Measurements from ENCODE around the gene MEF2C. TPM values are rescaled to one million over a fixed set of nuclear protein-coding genes. Genes with fewer than 3 reads are reported as not detected.

The MEF2C gene
- polyA plus RNA-seq, 1 donor (not counting 4 experiments of a cell fraction or from before 2014, with no cell fraction given), result 0.10 TPM

- H3K9me3 ChIP-seq (ENCODE audit: control insufficient read depth, low read depth, low read length), result no peaks in the 10 kb centered on the region
- TF ChIP-seq CTCF (optimal IDR thresholded peaks at IDR 0.05 in 1 of 3, IDR thresholded peaks at IDR 0.05 in 1 of 3, conservative IDR thresholded peaks at IDR 0.05 in 1 of 3; ENCODE audit: extremely low read depth in 1 of 3, insufficient read depth in 2 of 3, low read length in 3 of 3) (no peak), EZH2 (IDR thresholded peaks at IDR 0.05; ENCODE audit: low read length) (no peak)
- no peak overlapping the region for H3K4me2 ChIP-seq (ENCODE audit: control insufficient read depth, extremely low read depth, insufficient read depth, low read depth, low read length)
- no peak overlapping the region for H3K9ac ChIP-seq (ENCODE audit: control insufficient read depth, extremely low read depth, insufficient read depth, low read length)
- H3K79me2 ChIP-seq (ENCODE audit: control insufficient read depth, insufficient read depth, low read length), result no peaks in the 10 kb centered on the region
- H2AFZ ChIP-seq (ENCODE audit: control insufficient read depth, low read length), result no peak overlapping the region
- H3K4me3 ChIP-seq (ENCODE audit: control insufficient read depth in 2 of 3, extremely low read depth in 1 of 3, insufficient read depth in 2 of 3, low read depth in 1 of 3, low read length in 3 of 3), result no peak overlapping the region
- H3K36me3 ChIP-seq (ENCODE audit: control insufficient read depth in 2 of 2, extremely low read depth in 1 of 2, insufficient read depth in 2 of 2, low read length in 2 of 2), result no peaks in the 10 kb centered on the region
- no peak overlapping the region for H3K27ac ChIP-seq (ENCODE audit: control insufficient read depth, insufficient read depth, low read length)
- dilution Hi-C loops (cut with MboI; ENCODE audit: extremely low pct_ligation_motif_present, low sequenced_read_pairs), result no loop called here
- FAIRE-seq, result no peak
- no peaks in the 10 kb centered on the region for H3K9me1 ChIP-seq (ENCODE audit: control insufficient read depth, extremely low read depth, insufficient read depth, low read length)
- no peaks in the 10 kb centered on the region for H4K20me1 ChIP-seq (ENCODE audit: control insufficient read depth, extremely low read depth, insufficient read depth, low read length)
- H3K4me1 ChIP-seq (ENCODE audit: control insufficient read depth, extremely low read depth, insufficient read depth, low read length), result no peaks in the 10 kb centered on the region
- DNase-seq (ENCODE audit: low read depth, low spot score), result no peak
- H3K27me3 ChIP-seq (ENCODE audit: control insufficient read depth, extremely low read depth, insufficient read depth, low read length), result no peaks in the 10 kb centered on the region
Measured at GRCh38 chr5:88930335-88930734, 47.4 kb upstream of the MEF2C start.

GRCh38 chr5:88929385-88929784 is 46.4 kb upstream of the MEF2C start:
- H3K9me3 ChIP-seq (ENCODE audit: control insufficient read depth, low read depth, low read length), result no peaks in the 10 kb centered on the region
- H3K27ac ChIP-seq (ENCODE audit: control insufficient read depth, insufficient read depth, low read length), result no peak overlapping the region
- H3K27me3 ChIP-seq (ENCODE audit: control insufficient read depth, extremely low read depth, insufficient read depth, low read length), result no peaks in the 10 kb centered on the region
- no peaks in the 10 kb centered on the region for H3K4me1 ChIP-seq (ENCODE audit: control insufficient read depth, extremely low read depth, insufficient read depth, low read length)
- no peaks in the 10 kb centered on the region for H4K20me1 ChIP-seq (ENCODE audit: control insufficient read depth, extremely low read depth, insufficient read depth, low read length)
- no peaks in the 10 kb centered on the region for H3K79me2 ChIP-seq (ENCODE audit: control insufficient read depth, insufficient read depth, low read length)
- FAIRE-seq (no peak), DNase-seq (ENCODE audit: low read depth, low spot score) (no peak)
- H3K9ac ChIP-seq (ENCODE audit: control insufficient read depth, extremely low read depth, insufficient read depth, low read length), result no peak overlapping the region
- H2AFZ ChIP-seq (ENCODE audit: control insufficient read depth, low read length), result no peak overlapping the region
- dilution Hi-C loops (cut with MboI; ENCODE audit: extremely low pct_ligation_motif_present, low sequenced_read_pairs), result no loop called here
- no peaks in the 10 kb centered on the region for H3K9me1 ChIP-seq (ENCODE audit: control insufficient read depth, extremely low read depth, insufficient read depth, low read length)
- TF ChIP-seq CTCF (optimal IDR thresholded peaks at IDR 0.05 in 1 of 3, IDR thresholded peaks at IDR 0.05 in 1 of 3, conservative IDR thresholded peaks at IDR 0.05 in 1 of 3; ENCODE audit: extremely low read depth in 1 of 3, insufficient read depth in 2 of 3, low read length in 3 of 3) (no peak), EZH2 (IDR thresholded peaks at IDR 0.05; ENCODE audit: low read length) (no peak)
- H3K36me3 ChIP-seq (ENCODE audit: control insufficient read depth in 2 of 2, extremely low read depth in 1 of 2, insufficient read depth in 2 of 2, low read length in 2 of 2), result no peaks in the 10 kb centered on the region
- H3K4me3 ChIP-seq (ENCODE audit: control insufficient read depth in 2 of 3, extremely low read depth in 1 of 3, insufficient read depth in 2 of 3, low read depth in 1 of 3, low read length in 3 of 3), result no peak overlapping the region
- no peak overlapping the region for H3K4me2 ChIP-seq (ENCODE audit: control insufficient read depth, extremely low read depth, insufficient read depth, low read depth, low read length)

Data from keratinocyte (primary cell).